Amniotic epithelial cell (primary cell): ENCODE data around the gene UQCC5.

Source experiments
- DNase-seq: peaks from one replicate; pipeline ENCODE4 v3.0.0-alpha.2; 2010; ENCODE audit warnings: low read depth

Gene UQCC5

GRCh38 chr3:52570076-52570475, 33.7 kb downstream of the UQCC5 start:
- DNase-seq, result peak; percentile 80

- DNase-seq, result no peak
These were observed 35.8 kb downstream of the UQCC5 start for GRCh38 chr3:52572221-52572620.

- no peak for DNase-seq
These were observed 37.9 kb downstream of the UQCC5 start for GRCh38 chr3:52574056-52574965.
